GM21717 (cell line): ENCODE results near the gene ZNF408.

Source experiments
- ATAC-seq: cut with Tn5 transposase; IDR thresholded peaks from one replicate; pipeline ENCODE4 v1.9.1; 2021; ENCODE audit warnings: mild to moderate bottlenecking, moderate library complexity; ENCODE audit not compliant: unreplicated experiment

ZNF408 gene

GRCh38 chr11:46725338-46726205 is 24.7 kb downstream of the ZNF408 start:
- ATAC-seq = no peak

- ATAC-seq = no peak
Observed at GRCh38 chr11:46726206-46726862, 25.5 kb downstream of the ZNF408 start.

GRCh38 chr11:46727952-46728658 is 27.3 kb downstream of the ZNF408 start:
- ATAC-seq = no peak

GRCh38 chr11:46728659-46729040 is 27.8 kb downstream of the ZNF408 start:
- ATAC-seq = no peak

GRCh38 chr11:46729110-46730027 is 28.5 kb downstream of the ZNF408 start:
- no peak for ATAC-seq

- ATAC-seq = no peak
Observed at GRCh38 chr11:46731545-46731944, 30.7 kb downstream of the ZNF408 start.

GRCh38 chr11:46733234-46733633 is 32.4 kb downstream of the ZNF408 start:
- no peak for ATAC-seq

- no peak for ATAC-seq
Observed at GRCh38 chr11:46736146-46736545, 35.3 kb downstream of the ZNF408 start.

- ATAC-seq = no peak
Observed at GRCh38 chr11:46736615-46737014, 35.8 kb downstream of the ZNF408 start.

- ATAC-seq = no peak
Observed at GRCh38 chr11:46737699-46738098, 36.9 kb downstream of the ZNF408 start.

GRCh38 chr11:46738887-46739286 is 38.1 kb downstream of the ZNF408 start:
- ATAC-seq = no peak

GRCh38 chr11:46741600-46742484 is 41.0 kb downstream of the ZNF408 start:
- no peak for ATAC-seq

GRCh38 chr11:46743043-46743442 is 42.2 kb downstream of the ZNF408 start:
- no peak for ATAC-seq

GRCh38 chr11:46743693-46744339 is 43.0 kb downstream of the ZNF408 start:
- no peak for ATAC-seq

GRCh38 chr11:46745328-46745727 is 44.5 kb downstream of the ZNF408 start:
- ATAC-seq = no peak

GRCh38 chr11:46745995-46746394 is 45.2 kb downstream of the ZNF408 start:
- ATAC-seq = no peak

- no peak for ATAC-seq
Observed at GRCh38 chr11:46747150-46747549, 46.3 kb downstream of the ZNF408 start.
